Tongue (tissue), 2 donors: ENCODE data around the gene SMCO3. TPM values are rescaled to one million over a fixed set of nuclear protein-coding genes. Genes with fewer than 3 reads are reported as not detected.
"Not testable (repeated sequence)": the region's sequence is repeated elsewhere in the genome, so short reads cannot be mapped to it uniquely, and the experiment has no call there.

Experiments used
- DNase-seq: peaks from one replicate; pipeline ENCODE4 v3.0.0-alpha.2; 2015
- total RNA-seq: library from RNA; depleted of rRNA; stranded (reverse); fragments of >200 nt; gene quantifications from one replicate; pipeline ENCODE4 v1.2.3, GENCODE V29; 2014

The SMCO3 gene
- total RNA-seq, 1 donor from 2014 or later: 0.51 TPM

- peak; percentile 98 for DNase-seq
Observed at GRCh38 chr12:14774074-14774905, 39.7 kb downstream of the SMCO3 start.

GRCh38 chr12:14773685-14774073 lies 40.3 kb downstream of the SMCO3 start:
- no peak for DNase-seq

GRCh38 chr12:14772946-14773345 lies 41.0 kb downstream of the SMCO3 start:
- no peak for DNase-seq

GRCh38 chr12:14771651-14772137 lies 42.3 kb downstream of the SMCO3 start:
- peak; percentile 36 for DNase-seq

- DNase-seq: peak; percentile 97
Observed at GRCh38 chr12:14770496-14771461, 43.2 kb downstream of the SMCO3 start.

- peak; percentile 88 for DNase-seq
Observed at GRCh38 chr12:14769969-14770495, 44.0 kb downstream of the SMCO3 start.

GRCh38 chr12:14769466-14769968 lies 44.5 kb downstream of the SMCO3 start:
- DNase-seq: peak; percentile 68

GRCh38 chr12:14768823-14769405 lies 45.1 kb downstream of the SMCO3 start:
- no peak for DNase-seq

- no peak for DNase-seq
Observed at GRCh38 chr12:14767617-14768016, 46.4 kb downstream of the SMCO3 start.

- DNase-seq: no peak
Observed at GRCh38 chr12:14766649-14767215, 47.2 kb downstream of the SMCO3 start.

- not testable (repeated sequence) for DNase-seq
Observed at GRCh38 chr12:14766020-14766419, 48.0 kb downstream of the SMCO3 start.

- no peak for DNase-seq
Observed at GRCh38 chr12:14765398-14765797, 48.6 kb downstream of the SMCO3 start.

- DNase-seq: not testable (repeated sequence)
Observed at GRCh38 chr12:14759711-14760280, 54.2 kb downstream of the SMCO3 start.

GRCh38 chr12:14756334-14757143 lies 57.4 kb downstream of the SMCO3 start:
- no peak for DNase-seq

Other genes starting within 250 kb of the SMCO3 start
- 16.9 TPM for gene PLBD1, start 246.3 kb downstream of the SMCO3 start, total RNA-seq
- gene GUCY2C, start 117.6 kb downstream of the SMCO3 start, total RNA-seq: 0.21 TPM
- gene WBP11, start 10.7 kb downstream of the SMCO3 start, total RNA-seq: 25.3 TPM
- gene C12orf60, start 10.5 kb downstream of the SMCO3 start, total RNA-seq: 1.3 TPM
- 0.10 TPM for gene ART4, start 29.3 kb upstream of the SMCO3 start, total RNA-seq
- 97.7 TPM for gene MGP, start 71.7 kb upstream of the SMCO3 start, total RNA-seq
- gene ERP27, start 124.4 kb upstream of the SMCO3 start, total RNA-seq: 1.9 TPM
- gene ARHGDIB, start 147.4 kb upstream of the SMCO3 start, total RNA-seq: 23.0 TPM
- gene PDE6H, start 158.9 kb upstream of the SMCO3 start, total RNA-seq: not detected